Stimulated activated CD8-positive, alpha-beta memory T cell treated with anti-CD3 and anti-CD28 coated beads, Interleukin-7, amount 100 ng/mL, for 1 hour (primary cell): ENCODE results near the gene ELL.

Experiments used
- DNase-seq, 2 donors: peaks; one replicate each; pipeline ENCODE4 v3.0.0-alpha.2; 2020; ENCODE audit warnings: low read depth in 2 of 2

The ELL gene

GRCh38 chr19:18435178-18435841, 86.6 kb downstream of the ELL start:
- DNase-seq = no peak

- DNase-seq = no peak
Measured at GRCh38 chr19:18434411-18435175, 87.3 kb downstream of the ELL start.

DNA sequence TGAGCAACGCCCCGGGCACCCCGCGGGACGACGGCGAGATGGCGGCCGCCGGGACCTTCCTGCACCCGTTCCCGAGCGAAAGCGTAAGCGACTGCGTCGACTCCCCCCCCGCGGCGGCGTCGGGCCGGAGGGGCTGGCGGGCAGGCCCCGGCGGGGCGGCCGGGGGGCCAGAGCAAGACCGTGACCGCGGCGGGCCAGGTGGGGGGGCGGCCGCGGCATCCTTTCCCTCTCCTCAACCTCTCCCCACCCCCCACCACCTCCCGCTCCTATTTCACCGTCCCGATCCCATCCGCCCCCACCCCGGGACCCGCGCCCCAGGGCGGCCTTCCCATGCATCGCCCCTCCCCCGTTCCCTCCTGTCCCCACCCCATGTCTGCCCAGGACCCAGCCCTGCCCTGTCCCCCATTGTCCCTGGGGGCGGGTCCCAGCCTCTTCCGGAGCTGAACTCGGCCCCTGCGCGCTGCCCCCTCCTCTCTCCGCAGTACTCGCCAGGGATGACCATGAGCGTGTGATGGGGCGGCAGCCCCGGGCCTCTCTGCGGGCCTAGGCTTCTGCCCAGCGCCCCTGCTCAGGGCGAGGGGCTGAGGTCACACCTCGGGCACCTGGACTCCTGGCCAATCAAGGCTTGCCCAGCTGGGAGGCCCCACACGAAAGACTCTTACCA, 88.0 kb downstream of the ELL start:
- no peak for DNase-seq

DNA sequence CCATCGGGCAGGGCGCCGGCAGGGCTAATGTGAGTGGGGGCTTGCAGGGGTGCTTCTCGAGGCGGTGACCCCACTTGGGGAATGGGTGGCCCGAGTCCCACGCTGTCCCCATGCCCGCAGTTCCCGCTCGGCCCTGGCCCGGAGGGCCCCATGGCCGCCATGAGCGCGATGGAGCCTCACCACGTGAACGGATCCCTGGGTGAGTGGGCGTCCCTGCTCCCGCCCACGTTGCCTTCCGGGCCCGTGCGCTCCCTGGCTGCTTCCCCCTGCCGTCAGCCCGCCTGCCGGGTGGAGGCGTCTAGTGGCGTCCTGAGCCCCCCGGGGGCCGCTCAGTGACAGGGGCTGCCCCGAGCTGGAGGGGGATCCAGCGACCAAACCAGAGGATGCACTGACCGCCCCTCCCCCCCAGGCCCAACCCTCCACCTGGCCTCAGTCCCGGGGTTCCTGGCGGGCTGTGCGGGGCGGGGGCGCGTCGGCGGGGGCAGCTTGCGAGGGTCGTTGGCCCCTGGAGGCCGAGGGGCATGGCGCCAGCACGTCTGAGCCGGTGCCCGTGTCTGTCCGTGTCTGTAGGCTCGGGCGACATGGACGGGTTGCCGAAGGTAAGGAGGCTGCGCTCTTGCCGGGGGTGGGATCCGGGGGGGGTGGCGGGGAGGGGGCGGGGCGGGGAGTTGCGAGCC, 88.7 kb downstream of the ELL start:
- DNase-seq = no peak

DNA sequence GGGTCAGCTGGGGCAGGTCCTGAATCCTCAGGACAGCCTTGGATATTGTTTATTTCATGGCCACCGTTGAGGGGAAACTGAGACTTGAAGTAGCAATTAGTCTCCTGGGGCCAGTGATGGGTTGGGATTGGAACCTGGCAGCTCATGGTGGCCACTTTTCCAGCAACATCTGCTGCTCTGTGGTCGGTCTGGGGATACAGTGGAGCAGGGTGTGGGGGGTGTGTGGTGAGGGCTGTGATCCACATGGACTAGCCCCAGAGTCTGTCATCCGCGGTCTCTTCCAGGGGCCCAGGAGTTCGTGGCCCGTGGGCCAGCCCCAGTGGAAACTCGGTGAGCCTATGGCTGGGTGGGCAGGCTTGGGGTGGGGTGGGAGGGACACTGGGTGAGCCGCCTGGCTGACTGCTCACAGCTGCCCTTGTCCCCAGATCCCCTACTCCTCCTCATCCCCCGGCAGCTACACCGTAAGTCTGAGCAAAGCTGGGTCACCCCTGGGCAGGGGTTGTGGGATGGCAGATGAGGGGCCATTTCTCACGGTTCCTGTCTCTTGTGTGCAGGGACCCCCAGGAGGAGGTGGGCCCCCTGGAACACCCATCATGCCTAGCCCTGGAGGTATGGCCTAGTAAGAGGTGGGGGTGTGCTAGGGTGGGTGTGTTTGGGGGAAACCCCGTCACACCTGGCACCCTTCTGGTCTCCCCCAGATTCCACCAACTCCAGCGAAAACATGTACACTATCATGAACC, 89.4 kb downstream of the ELL start:
- no peak for DNase-seq

DNA sequence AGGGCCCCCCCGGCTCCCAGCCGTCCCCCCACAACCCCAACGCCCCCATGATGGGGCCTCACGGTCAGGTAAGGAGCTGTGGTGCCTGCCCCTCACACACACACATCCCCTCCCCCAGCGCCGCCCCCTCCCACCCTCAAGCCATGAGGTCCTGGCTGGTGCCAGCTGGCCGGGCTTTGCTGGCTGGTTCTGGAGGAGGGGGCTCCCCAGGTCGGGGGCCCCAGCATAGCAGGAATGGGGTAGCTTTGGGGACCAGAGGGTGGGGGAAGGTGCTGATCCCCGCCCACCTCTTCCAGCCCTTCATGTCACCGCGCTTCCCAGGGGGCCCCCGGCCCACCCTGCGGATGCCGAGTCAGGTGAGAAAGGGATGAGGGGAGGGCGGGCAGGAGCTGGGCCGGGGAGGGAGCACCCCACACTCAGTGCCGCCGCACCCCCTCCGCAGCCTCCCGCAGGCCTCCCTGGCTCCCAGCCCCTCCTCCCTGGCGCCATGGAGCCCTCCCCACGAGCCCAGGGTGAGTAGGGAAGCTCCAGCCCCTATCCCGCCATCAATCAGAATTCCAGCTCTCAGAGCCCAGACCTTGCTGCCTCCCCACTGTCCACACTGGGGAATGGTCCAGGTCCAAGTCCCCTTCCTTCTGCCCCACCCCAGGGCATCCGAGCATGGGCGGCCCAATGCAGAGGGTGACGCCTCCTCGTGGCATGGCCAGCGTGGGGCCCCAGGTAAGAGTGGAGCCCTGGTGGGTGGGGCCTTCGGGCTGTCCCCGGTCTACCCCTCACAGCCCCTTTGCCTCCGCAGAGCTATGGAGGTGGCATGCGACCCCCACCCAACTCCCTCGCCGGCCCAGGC, 90.3 kb downstream of the ELL start:
- no peak for DNase-seq

DNA sequence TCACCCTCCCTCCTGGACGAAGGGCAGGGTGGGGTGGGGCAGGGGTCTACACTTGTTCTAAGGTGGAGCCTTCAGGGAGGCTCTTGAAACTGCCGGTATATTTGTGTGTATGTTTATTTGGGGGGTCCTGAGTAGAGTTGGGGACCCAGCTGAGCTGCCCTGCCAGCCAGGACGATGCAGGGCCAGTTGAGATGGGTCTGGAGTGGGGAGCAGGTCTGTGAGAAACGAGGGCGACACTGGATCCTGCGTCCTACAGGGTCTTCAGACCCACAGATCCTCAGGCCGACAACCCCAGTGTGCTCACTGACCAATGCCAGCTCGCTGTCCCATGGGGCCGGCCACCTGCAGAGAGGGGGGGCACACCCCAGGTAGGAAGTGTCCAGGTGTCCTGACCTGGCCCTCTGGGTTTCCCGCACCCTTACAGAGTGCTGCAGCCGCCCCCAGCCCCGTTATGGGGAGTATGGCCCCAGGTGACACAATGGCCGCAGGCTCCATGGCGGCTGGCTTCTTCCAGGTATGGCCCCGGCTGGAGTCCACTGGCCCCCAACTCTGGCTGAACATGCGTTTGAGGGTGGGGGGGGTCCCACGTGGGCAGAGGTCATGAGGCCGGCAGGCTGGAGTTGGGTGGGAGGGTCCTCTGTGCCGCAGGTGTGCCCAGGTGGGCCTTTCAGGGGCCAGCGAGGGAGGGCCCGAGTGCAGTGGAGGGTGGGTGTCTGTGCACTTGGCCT, 91.3 kb downstream of the ELL start:
- DNase-seq = no peak

DNA sequence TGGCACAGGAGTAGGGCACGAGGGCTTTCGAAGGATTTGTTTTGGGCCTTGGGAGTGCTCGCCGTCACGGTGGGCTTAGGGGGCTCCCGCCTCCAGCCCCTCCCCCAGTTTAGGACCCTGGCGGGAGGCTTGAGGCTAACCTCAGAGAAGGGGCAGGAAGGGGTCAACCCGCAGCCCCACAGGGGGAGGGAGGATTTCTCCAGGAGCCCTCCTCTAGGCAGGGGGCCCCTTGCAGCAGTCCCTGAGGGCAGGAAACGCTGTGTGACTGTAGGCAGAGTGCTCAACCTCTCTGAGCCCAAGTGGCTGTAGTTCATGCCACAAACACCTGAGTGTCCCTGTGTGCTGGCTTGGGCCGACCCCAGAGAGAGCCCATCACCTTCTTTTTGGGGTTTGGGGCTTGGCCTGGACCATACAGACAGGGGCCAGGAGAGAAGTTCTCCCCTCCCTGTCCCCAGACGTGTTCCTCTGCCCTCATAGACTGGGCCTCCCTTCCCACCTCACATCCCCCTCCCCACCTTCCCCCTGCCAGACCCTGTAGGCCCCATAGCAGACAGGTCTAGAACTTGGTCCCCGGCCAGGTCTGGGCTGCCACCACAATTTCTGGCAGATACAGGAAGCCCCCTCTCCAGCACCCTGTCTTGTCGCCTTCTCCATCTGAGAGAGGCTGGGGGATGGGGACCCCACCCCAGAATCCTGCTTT, 92.0 kb downstream of the ELL start:
- DNase-seq = no peak

- peak; percentile 70 for DNase-seq
Measured at GRCh38 chr19:18428787-18429674, 92.8 kb downstream of the ELL start.

DNA sequence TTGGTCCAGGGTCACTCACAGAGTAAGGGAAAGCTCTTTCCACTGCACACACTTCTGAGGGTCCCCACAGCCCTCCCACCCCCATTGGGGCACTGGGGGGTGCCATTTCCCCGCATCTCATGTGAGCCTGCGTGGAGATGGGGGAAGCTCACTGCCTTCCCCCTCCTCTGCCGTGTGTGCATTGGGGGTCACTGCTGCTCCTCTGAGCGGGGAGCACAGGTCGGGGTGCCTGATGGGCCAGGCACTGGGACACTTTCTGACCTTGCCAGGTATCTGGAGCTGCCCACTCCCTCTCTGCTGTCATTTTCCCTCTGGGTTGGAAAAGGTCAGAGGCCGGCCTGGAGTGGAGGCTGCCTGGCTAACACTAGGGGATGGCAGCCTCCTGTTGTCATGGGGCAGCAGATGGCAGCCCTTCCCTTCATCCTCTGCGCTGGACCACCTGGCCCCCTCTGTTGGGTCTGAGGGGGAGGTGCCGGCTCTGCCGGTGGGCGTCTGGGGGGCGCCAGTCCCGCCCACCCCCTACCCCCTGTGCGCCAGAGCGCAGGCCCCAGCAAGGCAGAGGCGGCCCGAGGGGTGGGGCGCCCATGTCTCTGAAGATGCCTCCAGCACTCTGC, 93.6 kb downstream of the ELL start:
- DNase-seq = no peak

DNA sequence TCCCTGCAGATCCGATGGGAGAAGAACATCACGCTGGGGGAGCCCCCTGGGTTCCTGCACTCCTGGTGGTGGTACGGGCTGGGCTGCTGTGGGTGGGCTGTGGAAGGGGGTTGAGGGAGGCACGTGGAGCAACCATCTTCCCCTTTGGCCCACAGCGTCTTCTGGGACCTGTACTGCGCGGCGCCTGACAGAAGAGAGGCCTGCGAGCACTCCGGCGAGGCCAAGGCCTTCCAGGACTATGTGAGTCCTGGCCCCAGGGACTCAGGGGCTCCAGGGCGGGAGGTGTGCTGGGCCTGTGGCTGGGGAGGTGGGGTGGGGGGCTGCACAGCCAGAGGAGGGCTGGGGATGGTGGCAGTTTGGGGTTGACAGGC, 94.1 kb downstream of the ELL start:
- DNase-seq = no peak

GRCh38 chr19:18427080-18427742, 94.7 kb downstream of the ELL start:
- no peak for DNase-seq

- no peak for DNase-seq
Measured at GRCh38 chr19:18426416-18426767, 95.5 kb downstream of the ELL start.

- DNase-seq = no peak
Measured at GRCh38 chr19:18425515-18426415, 96.1 kb downstream of the ELL start.

DNA sequence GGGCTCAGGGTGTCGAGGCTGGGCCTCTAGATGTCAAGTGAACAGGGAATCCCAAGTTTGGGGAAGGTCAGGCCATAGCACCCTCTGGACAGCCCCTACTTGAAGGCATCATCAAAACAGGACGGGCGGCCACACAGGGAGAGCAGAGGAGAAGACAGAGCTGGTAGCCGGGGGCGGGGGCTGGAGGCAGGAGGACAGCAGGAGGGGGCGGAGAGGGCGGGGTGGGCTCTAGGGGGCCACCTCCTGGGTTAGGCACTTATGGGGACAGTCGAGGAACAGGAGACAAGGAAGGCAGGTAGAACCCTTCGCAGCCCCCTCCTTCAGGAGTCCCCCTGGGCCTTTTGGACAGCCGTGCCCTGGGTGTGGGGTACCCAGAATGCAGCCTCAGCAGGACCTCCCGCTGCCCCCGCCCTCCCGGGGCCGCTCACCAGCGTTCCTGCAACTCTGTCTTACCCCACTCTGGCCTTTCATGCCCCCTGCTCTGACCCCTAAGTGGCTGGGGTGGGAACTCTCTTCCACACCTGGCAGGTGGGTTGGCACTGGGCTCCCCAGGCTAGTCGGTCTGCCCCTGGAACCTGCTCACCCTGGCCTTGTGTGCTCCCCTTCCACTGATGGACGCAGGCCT, 96.9 kb downstream of the ELL start:
- no peak for DNase-seq
